Superior temporal gyrus (tissue), 1 donor: ENCODE measurements around the gene SPECC1L.

Experiments used
- DNase-seq: peaks from one replicate; pipeline ENCODE4 v3.0.0-alpha.2; 2016; ENCODE audit errors: extremely low spot score

SPECC1L gene

GRCh38 chr22:24398409-24398808, 127.8 kb downstream of the SPECC1L start:
- DNase-seq, result no peak

GRCh38 chr22:24400034-24400725, 129.5 kb downstream of the SPECC1L start:
- DNase-seq, result peak; percentile 28

DNA sequence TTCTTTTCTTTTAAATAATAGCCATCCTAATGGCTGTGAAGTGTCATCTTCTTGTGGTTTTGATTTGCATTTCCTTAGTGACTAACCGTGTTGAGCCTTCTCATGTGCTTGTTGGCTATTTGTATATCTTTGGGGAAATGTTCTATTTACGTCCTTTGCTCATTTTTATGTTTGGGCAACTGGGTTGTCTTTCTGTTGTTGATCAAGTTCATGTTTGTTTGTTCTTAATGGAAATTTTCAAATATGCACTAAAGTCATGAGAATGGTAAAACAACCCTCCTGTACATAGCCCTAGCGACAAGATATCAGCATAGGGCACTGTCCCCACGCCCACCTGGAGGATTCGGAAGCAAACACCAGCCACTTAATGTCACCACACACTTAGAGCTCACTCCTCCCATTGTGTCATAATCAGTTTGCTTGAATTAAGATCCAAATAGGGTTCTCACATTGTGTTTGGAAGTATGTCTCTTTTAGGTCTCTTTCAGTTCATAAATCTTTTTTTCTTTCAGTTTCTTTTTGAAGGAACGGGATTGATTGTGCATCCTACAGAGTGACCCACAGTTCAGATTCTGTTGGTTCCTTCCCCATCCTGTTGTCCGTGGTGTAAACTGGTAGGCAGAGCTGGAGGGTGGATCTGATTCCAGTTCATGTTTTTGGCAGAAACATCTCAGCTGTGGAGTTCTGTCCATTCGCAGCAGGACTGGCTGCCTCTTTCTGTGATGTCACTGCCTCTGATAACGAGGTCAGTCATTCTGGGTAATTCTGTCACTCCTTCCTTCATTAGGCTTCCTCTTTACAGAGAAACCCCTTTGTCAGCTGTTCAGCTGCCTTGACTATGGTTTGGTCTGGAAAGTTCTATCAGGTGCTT, 130.3 kb downstream of the SPECC1L start:
- no peak for DNase-seq

GRCh38 chr22:24401931-24402367, 131.3 kb downstream of the SPECC1L start:
- no peak for DNase-seq

GRCh38 chr22:24402460-24403192, 132.0 kb downstream of the SPECC1L start:
- DNase-seq, result peak; percentile 46

- no peak for DNase-seq
Observed at GRCh38 chr22:24403346-24403745, 132.7 kb downstream of the SPECC1L start.

- DNase-seq, result no peak
Observed at GRCh38 chr22:24404561-24405275, 134.1 kb downstream of the SPECC1L start.

GRCh38 chr22:24405631-24406321, 135.1 kb downstream of the SPECC1L start:
- DNase-seq, result no peak

- DNase-seq, result no peak
Observed at GRCh38 chr22:24406322-24407277, 136.0 kb downstream of the SPECC1L start.

- DNase-seq, result no peak
Observed at GRCh38 chr22:24407278-24407665, 136.6 kb downstream of the SPECC1L start.

- no peak for DNase-seq
Observed at GRCh38 chr22:24407884-24408283, 137.3 kb downstream of the SPECC1L start.

GRCh38 chr22:24408630-24409029, 138.0 kb downstream of the SPECC1L start:
- DNase-seq, result no peak

DNA sequence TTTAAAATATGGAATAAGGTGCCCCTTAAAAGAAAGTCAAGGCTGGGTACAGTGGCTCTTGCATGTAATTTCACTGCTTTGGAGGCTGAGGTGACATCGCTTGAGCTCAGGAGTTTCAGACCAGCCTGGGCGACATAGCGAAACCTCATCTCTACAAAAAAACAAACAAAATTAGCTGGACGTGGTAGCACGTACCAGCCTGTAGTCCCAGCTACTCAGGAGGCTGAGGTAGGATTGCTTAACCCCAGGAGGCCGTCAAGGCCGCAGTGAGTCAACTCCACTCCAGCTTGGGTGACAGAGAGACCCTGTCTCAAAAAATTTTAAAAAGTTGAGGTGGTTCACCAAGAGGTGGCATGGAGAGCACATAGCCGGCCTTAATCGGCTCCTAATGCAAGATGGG, 139.1 kb downstream of the SPECC1L start:
- no peak for DNase-seq

DNA sequence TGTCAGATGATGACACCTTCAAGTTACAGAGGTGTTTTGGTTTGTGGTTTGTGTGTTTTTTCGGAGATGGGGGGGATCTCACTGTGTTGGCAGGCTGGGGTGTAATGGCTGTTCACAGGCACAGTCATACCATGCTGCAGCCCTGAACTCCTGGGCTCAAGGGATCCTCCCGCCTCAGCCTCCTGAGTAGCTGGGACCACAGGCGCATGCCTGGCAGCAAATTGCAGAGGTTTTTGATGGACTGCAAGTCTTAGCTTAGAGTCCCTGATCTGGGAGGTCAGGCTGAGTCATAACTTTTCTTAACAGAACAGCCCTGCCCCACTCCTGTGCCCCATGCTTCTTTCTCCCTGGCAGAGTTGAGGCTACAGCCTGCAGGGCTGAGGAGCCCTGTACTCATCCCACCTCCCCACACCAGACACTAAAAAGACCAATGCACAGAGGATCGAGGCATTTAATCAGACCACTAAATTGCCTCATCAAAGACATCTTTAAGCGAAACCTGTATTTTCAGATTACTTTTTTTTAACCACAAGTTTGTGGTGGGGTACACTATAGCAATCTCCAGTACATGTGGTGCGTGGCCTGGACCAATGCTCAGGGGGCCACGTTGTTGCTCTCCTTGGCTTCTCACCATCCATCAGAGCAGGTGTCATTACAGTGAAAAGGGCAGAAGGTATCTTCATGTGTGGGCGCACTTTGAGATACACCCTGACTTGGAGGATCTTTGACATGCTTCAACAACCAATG, 139.7 kb downstream of the SPECC1L start:
- no peak for DNase-seq

- DNase-seq, result no peak
Observed at GRCh38 chr22:24411256-24412004, 140.8 kb downstream of the SPECC1L start.

DNA sequence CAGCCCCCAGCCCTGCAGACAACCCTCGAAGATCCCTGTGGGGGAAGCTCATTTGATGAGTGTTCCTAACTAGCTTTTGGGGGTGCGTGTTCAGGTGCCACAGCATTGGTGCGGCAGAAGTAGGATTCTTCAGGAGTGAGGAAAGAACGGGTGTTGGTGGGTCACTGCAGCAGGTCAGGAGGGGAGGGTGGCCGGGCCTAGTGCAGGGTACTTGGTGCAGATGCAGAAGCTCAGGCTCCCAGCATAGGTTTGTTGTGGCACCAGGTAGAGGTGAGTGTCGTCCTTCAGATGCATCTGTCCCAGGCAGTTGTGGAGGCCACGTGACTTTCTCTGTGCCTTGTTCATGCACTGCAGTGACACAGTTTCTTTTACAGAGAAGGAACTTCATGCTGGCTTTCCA, 141.6 kb downstream of the SPECC1L start:
- DNase-seq, result no peak

DNA sequence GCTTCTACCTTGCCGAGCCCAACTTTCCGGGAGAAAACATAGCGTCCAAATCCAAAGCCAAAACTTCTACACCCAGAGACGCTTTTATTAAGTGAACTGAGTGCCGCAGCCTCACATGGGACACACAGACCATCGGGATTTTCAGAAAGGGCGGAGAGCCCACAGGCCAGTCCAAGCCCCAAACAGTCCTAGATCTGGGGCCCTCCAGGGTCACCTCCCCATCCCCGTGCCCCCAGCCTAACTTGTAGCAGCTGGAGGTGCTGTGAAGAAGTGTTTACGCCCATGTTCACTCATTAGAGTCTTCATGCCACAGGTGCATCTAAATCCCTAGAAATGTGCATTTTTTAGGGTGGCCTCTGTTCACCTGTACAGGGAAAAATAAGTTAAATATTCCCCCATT, 142.6 kb downstream of the SPECC1L start:
- DNase-seq, result no peak

- DNase-seq, result no peak
Observed at GRCh38 chr22:24413736-24414385, 143.2 kb downstream of the SPECC1L start.
